ENCODE results near the gene OTUB2. TPM values are rescaled to one million over a fixed set of nuclear protein-coding genes. Genes with fewer than 3 reads are reported as not detected.

The OTUB2 gene
- total and polyA plus RNA-seq, 8 donors: 0.30 to 1.3 (median 0.66) TPM

- no peaks in the 10 kb centered on the region for H3K4me1 ChIP-seq
- intact Hi-C loops (cut with DNase I): no loop called here
- H3K4me3 ChIP-seq: no peak overlapping the region
- H3K27ac ChIP-seq: no peak overlapping the region
- ATAC-seq: no peak
- peaks cover 0 to 68% (median 46%) of the 10 kb centered on the region in 3 donors for H3K36me3 ChIP-seq
- 96 to 98% methylated on average over 3 of the region's 3 CpGs for WGBS, 2 donors
- H3K9me3 ChIP-seq: no peaks in the 10 kb centered on the region
- TF ChIP-seq CTCF (IDR thresholded peaks at IDR 0.05): no peak
- no peaks in the 10 kb centered on the region for H3K27me3 ChIP-seq
- FAIRE-seq: no peak
- DNase-seq: no peak
Observed at GRCh38 chr14:94047581-94047980, 21.4 kb downstream of the OTUB2 start.

- Histone ChIP-seq H3K27me3 (no peaks in the 10 kb centered on the region), H3K4me1 (peaks cover 0 to 2% (median 0%) of the 10 kb centered on the region in 3 donors), H3K9me3 (no peaks in the 10 kb centered on the region), H3K27ac (no peak overlapping the region), H3K4me3 (no peak overlapping the region), H3K36me3 (peaks cover 0 to 74% (median 51%) of the 10 kb centered on the region in 3 donors)
- DNase-seq: no peak
- intact Hi-C loops (cut with DNase I): no loop called here
- ATAC-seq: no peak
- FAIRE-seq: no peak
- WGBS, 2 donors: 82 to 89% methylated on average over 10 of the region's 10 CpGs
- TF ChIP-seq CTCF (IDR thresholded peaks at IDR 0.05): no peak
Observed at GRCh38 chr14:94048691-94049624, 22.8 kb downstream of the OTUB2 start.

GRCh38 chr14:94049625-94050023 is 23.5 kb downstream of the OTUB2 start:
- WGBS, 2 donors: 89 to 97% methylated on average over 2 of the region's 2 CpGs
- peaks cover 0 to 78% (median 56%) of the 10 kb centered on the region in 3 donors for H3K36me3 ChIP-seq
- no peak for FAIRE-seq
- H3K27ac ChIP-seq: no peak overlapping the region
- no peaks in the 10 kb centered on the region for H3K27me3 ChIP-seq
- H3K4me3 ChIP-seq: no peak overlapping the region
- TF ChIP-seq CTCF (IDR thresholded peaks at IDR 0.05): no peak
- no peaks in the 10 kb centered on the region for H3K9me3 ChIP-seq
- peaks cover 0 to 7% (median 0%) of the 10 kb centered on the region in 3 donors for H3K4me1 ChIP-seq
- intact Hi-C loops (cut with DNase I): no loop called here
- DNase-seq: no peak
- no peak for ATAC-seq

- intact Hi-C loops (cut with DNase I): no loop called here
- no peak for TF ChIP-seq CTCF (IDR thresholded peaks at IDR 0.05)
- peaks cover 0 to 7% (median 0%) of the 10 kb centered on the region in 3 donors for H3K4me1 ChIP-seq
- no peak overlapping the region for H3K4me3 ChIP-seq
- 87 to 88% methylated on average over 6 of the region's 6 CpGs for WGBS, 2 donors
- H3K27me3 ChIP-seq: no peaks in the 10 kb centered on the region
- peak overlapping the region in 1 of 4 donors; percentile 2 for H3K27ac ChIP-seq
- DNase-seq (peak in 1 of 6 donors; percentile 9), ATAC-seq (peak in 1 of 4 donors; percentile 12), FAIRE-seq (no peak)
- H3K36me3 ChIP-seq: peaks cover 0 to 83% (median 58%) of the 10 kb centered on the region in 3 donors
- H3K9me3 ChIP-seq: no peaks in the 10 kb centered on the region
Observed at GRCh38 chr14:94050231-94050880, 24.2 kb downstream of the OTUB2 start.

Data from pancreas (tissue), 10 donors.